HCT116 (cell line): ENCODE results near the gene IFRD1.

Experiments used
- EZH2phosphoT487 ChIP-seq: fragments of 200-600 bp; IDR thresholded peaks from 2 replicates; pipeline ENCODE4 v1.6.1; 2018; ENCODE audit warnings: antibody characterized with exemption, borderline replicate concordance
- POLR2A ChIP-seq: IDR thresholded peaks from 2 replicates; pipeline ENCODE4 v1.7.0; 2011; ENCODE audit warnings: borderline replicate concordance; ENCODE audit not compliant: insufficient read depth, insufficient read length; ENCODE audit errors: extremely low read depth
- POLR2AphosphoS5 ChIP-seq: IDR thresholded peaks from 2 replicates; pipeline ENCODE4 v1.6.1; 2011; ENCODE audit warnings: mild to moderate bottlenecking, low read depth, low read length, moderate library complexity
- YY1 ChIP-seq: IDR thresholded peaks from 2 replicates; pipeline ENCODE4 v1.6.1; 2011; ENCODE audit warnings: low read length, low read depth, moderate library complexity, mild to moderate bottlenecking; ENCODE audit not compliant: insufficient replicate concordance; ENCODE audit errors: extremely low read depth
- TF ChIP-seq, protein P1 (sequence below), 3 experiments: fragments of 200-600 bp in 1 of 3; sonication (generic) in 1 of 3; IDR thresholded peaks in 2 of 3; conservative IDR thresholded peaks in 1 of 3; 2 replicates each; pipeline ENCODE4 v1.5.1; 2012 to 2017; ENCODE audit warnings: low read depth in 2 of 3, low read length in 2 of 3, antibody characterized with exemption in 1 of 3, borderline replicate concordance in 1 of 3, control low read depth in 1 of 3, mild to moderate bottlenecking in 1 of 3, mixed read lengths in 1 of 3, mixed run types in 1 of 3, moderate library complexity in 1 of 3; ENCODE audit not compliant: insufficient read depth in 1 of 3
- TF ChIP-seq, protein P2 (sequence below): IDR thresholded peaks from 2 replicates; pipeline ENCODE4 v1.6.1; 2012; ENCODE audit warnings: low read depth
- TF ChIP-seq, protein P3 (sequence below): IDR thresholded peaks from 2 replicates; pipeline ENCODE4 v1.6.1; 2012

DNA sequence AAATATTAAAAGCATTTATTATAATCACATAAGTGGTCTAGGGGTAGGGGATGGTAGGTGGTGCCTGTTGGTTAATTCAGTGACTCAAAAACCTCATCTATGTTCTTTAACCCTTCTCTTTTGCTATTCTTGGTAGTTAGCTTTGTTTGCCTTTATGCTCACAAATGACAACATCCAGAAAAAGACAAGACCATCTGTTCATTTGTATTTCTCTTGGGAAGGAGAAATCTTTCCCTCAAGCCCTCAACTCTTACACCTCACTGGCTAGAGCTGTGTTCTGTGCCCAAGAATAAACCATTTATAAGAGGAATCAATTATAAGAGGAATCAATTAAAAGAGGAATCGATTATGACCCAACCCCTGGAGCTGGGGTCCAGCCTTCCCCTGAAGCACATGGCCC lies 10.8 kb upstream of the IFRD1 start:
- no peak for TF ChIP-seq EZH2phosphoT487
- TF ChIP-seq POLR2AphosphoS5: no peak
- TF ChIP-seq, protein P1, sequence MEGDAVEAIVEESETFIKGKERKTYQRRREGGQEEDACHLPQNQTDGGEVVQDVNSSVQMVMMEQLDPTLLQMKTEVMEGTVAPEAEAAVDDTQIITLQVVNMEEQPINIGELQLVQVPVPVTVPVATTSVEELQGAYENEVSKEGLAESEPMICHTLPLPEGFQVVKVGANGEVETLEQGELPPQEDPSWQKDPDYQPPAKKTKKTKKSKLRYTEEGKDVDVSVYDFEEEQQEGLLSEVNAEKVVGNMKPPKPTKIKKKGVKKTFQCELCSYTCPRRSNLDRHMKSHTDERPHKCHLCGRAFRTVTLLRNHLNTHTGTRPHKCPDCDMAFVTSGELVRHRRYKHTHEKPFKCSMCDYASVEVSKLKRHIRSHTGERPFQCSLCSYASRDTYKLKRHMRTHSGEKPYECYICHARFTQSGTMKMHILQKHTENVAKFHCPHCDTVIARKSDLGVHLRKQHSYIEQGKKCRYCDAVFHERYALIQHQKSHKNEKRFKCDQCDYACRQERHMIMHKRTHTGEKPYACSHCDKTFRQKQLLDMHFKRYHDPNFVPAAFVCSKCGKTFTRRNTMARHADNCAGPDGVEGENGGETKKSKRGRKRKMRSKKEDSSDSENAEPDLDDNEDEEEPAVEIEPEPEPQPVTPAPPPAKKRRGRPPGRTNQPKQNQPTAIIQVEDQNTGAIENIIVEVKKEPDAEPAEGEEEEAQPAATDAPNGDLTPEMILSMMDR (IDR thresholded peaks at IDR 0.05 in 2 of 3, conservative IDR thresholded peaks at IDR 0.05 in 1 of 3; ENCODE audit: borderline replicate concordance in 1 of 3, insufficient read depth in 1 of 3, low read depth in 2 of 3, low read length in 2 of 3): no peak
- no peak for TF ChIP-seq POLR2A
- TF ChIP-seq YY1: no peak
- TF ChIP-seq, protein P2, sequence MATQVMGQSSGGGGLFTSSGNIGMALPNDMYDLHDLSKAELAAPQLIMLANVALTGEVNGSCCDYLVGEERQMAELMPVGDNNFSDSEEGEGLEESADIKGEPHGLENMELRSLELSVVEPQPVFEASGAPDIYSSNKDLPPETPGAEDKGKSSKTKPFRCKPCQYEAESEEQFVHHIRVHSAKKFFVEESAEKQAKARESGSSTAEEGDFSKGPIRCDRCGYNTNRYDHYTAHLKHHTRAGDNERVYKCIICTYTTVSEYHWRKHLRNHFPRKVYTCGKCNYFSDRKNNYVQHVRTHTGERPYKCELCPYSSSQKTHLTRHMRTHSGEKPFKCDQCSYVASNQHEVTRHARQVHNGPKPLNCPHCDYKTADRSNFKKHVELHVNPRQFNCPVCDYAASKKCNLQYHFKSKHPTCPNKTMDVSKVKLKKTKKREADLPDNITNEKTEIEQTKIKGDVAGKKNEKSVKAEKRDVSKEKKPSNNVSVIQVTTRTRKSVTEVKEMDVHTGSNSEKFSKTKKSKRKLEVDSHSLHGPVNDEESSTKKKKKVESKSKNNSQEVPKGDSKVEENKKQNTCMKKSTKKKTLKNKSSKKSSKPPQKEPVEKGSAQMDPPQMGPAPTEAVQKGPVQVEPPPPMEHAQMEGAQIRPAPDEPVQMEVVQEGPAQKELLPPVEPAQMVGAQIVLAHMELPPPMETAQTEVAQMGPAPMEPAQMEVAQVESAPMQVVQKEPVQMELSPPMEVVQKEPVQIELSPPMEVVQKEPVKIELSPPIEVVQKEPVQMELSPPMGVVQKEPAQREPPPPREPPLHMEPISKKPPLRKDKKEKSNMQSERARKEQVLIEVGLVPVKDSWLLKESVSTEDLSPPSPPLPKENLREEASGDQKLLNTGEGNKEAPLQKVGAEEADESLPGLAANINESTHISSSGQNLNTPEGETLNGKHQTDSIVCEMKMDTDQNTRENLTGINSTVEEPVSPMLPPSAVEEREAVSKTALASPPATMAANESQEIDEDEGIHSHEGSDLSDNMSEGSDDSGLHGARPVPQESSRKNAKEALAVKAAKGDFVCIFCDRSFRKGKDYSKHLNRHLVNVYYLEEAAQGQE: no peak
- TF ChIP-seq, protein P3, sequence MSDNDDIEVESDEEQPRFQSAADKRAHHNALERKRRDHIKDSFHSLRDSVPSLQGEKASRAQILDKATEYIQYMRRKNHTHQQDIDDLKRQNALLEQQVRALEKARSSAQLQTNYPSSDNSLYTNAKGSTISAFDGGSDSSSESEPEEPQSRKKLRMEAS: no peak
